GM12865 (cell line): ENCODE results near the gene EPB41L5.

Source experiments
- DNase-seq: peaks from one replicate; pipeline ENCODE4 v3.0.0; 2010; ENCODE audit warnings: low read depth
- H3K4me3 ChIP-seq: 2 replicates; pipeline ENCODE4 v1.5.1; 2011; ENCODE audit warnings: mild to moderate bottlenecking, low read depth, low read length, control low read depth
- CTCF ChIP-seq: IDR thresholded peaks from 2 replicates; pipeline ENCODE4 v1.5.1; 2011; ENCODE audit warnings: low read length, control low read depth, low read depth, inconsistent platforms; ENCODE audit not compliant: insufficient read depth; ENCODE audit errors: missing control alignments

The EPB41L5 gene

GRCh38 chr2:120224735-120225548 lies 212.1 kb downstream of the EPB41L5 start:
- H3K4me3 ChIP-seq, result no peak overlapping the region
- DNase-seq, result no peak
- TF ChIP-seq CTCF, result no peak

- no peak for DNase-seq
- TF ChIP-seq CTCF, result no peak
- H3K4me3 ChIP-seq, result no peak overlapping the region
Observed at GRCh38 chr2:120225549-120226065, 212.7 kb downstream of the EPB41L5 start.

- DNase-seq, result no peak
- TF ChIP-seq CTCF, result no peak
- H3K4me3 ChIP-seq, result no peak overlapping the region
Observed at GRCh38 chr2:120226316-120226715, 213.4 kb downstream of the EPB41L5 start.

- DNase-seq, result no peak
- H3K4me3 ChIP-seq, result no peak overlapping the region
- TF ChIP-seq CTCF, result no peak
Observed at GRCh38 chr2:120227111-120227991, 214.5 kb downstream of the EPB41L5 start.

GRCh38 chr2:120228503-120228902 lies 215.6 kb downstream of the EPB41L5 start:
- DNase-seq, result peak; percentile 33
- no peak overlapping the region for H3K4me3 ChIP-seq
- TF ChIP-seq CTCF, result no peak
